Sigmoid colon (tissue), 4 donors: Measurements from ENCODE around the gene COL23A1.

Experiments used
- EP300 ChIP-seq, 4 donors: sonication (generic); formaldehyde crosslinking; IDR thresholded peaks; one replicate each; pipeline ENCODE4 v1.6.1; 2017; ENCODE audit warnings: antibody characterized with exemption in 4 of 4
- POLR2A ChIP-seq, 2 donors: fragments of 450-650 bp; IDR thresholded peaks; one replicate each; pipeline ENCODE4 v1.6.1; 2016; ENCODE audit warnings: antibody characterized with exemption in 2 of 2, mild to moderate bottlenecking in 2 of 2, moderate library complexity in 2 of 2
- TF ChIP-seq, protein P1 (sequence below), 4 experiments: fragments of 450-650 bp in 3 of 4; fragments of 200-600 bp in 1 of 4; IDR thresholded peaks; one replicate each; pipeline ENCODE4 v1.5.1; 2016 to 2019; ENCODE audit warnings: antibody characterized with exemption in 4 of 4, mild to moderate bottlenecking in 3 of 4, moderate library complexity in 2 of 4

- TF ChIP-seq POLR2A (IDR thresholded peaks at IDR 0.05) (no peak), EP300 (IDR thresholded peaks at IDR 0.05) (no peak)
- TF ChIP-seq, protein P1, sequence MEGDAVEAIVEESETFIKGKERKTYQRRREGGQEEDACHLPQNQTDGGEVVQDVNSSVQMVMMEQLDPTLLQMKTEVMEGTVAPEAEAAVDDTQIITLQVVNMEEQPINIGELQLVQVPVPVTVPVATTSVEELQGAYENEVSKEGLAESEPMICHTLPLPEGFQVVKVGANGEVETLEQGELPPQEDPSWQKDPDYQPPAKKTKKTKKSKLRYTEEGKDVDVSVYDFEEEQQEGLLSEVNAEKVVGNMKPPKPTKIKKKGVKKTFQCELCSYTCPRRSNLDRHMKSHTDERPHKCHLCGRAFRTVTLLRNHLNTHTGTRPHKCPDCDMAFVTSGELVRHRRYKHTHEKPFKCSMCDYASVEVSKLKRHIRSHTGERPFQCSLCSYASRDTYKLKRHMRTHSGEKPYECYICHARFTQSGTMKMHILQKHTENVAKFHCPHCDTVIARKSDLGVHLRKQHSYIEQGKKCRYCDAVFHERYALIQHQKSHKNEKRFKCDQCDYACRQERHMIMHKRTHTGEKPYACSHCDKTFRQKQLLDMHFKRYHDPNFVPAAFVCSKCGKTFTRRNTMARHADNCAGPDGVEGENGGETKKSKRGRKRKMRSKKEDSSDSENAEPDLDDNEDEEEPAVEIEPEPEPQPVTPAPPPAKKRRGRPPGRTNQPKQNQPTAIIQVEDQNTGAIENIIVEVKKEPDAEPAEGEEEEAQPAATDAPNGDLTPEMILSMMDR (IDR thresholded peaks at IDR 0.05): no peak
Measured at GRCh38 chr5:178423901-178424809, 166.0 kb downstream of the COL23A1 start.
